ENCODE measurements around the gene RELN. TPM values are rescaled to one million over a fixed set of nuclear protein-coding genes. Genes with fewer than 3 reads are reported as not detected.

The RELN gene
- total RNA-seq, 4 donors from 2014 or later: 1.8 to 47.4 (median 6.7) TPM

GRCh38 chr7:103702454-103702853 is 287.0 kb downstream of the RELN start:
- no peaks in the 10 kb centered on the region for H3K36me3 ChIP-seq
- H3K9me3 ChIP-seq: no peaks in the 10 kb centered on the region
- H3K4me3 ChIP-seq: no peak overlapping the region
- H3K27me3 ChIP-seq: no peaks in the 10 kb centered on the region
- H3K4me1 ChIP-seq: no peaks in the 10 kb centered on the region
- intact Hi-C loops (cut with DNase I; ENCODE audit: low total_unique reads): no loop called here
- DNase-seq: no peak
- TF ChIP-seq POLR2A (IDR thresholded peaks at IDR 0.05) (no peak), CTCF (IDR thresholded peaks at IDR 0.05) (no peak)
- H3K27ac ChIP-seq: no peak overlapping the region

- no peaks in the 10 kb centered on the region for H3K27me3 ChIP-seq
- intact Hi-C loops (cut with DNase I; ENCODE audit: low total_unique reads): no loop called here
- no peaks in the 10 kb centered on the region for H3K36me3 ChIP-seq
- no peak for DNase-seq
- H3K4me1 ChIP-seq: no peaks in the 10 kb centered on the region
- H3K9me3 ChIP-seq: no peaks in the 10 kb centered on the region
- H3K4me3 ChIP-seq: no peak overlapping the region
- TF ChIP-seq POLR2A (IDR thresholded peaks at IDR 0.05) (no peak), CTCF (IDR thresholded peaks at IDR 0.05) (no peak)
- H3K27ac ChIP-seq: no peak overlapping the region
These were observed 290.4 kb downstream of the RELN start for GRCh38 chr7:103699032-103699431.

GRCh38 chr7:103698064-103698463 is 291.4 kb downstream of the RELN start:
- DNase-seq: no peak
- TF ChIP-seq POLR2A (IDR thresholded peaks at IDR 0.05) (no peak), CTCF (IDR thresholded peaks at IDR 0.05) (no peak)
- Histone ChIP-seq H3K4me1 (no peaks in the 10 kb centered on the region), H3K27me3 (no peaks in the 10 kb centered on the region), H3K36me3 (no peaks in the 10 kb centered on the region), H3K4me3 (no peak overlapping the region), H3K9me3 (no peaks in the 10 kb centered on the region), H3K27ac (no peak overlapping the region)
- intact Hi-C loops (cut with DNase I; ENCODE audit: low total_unique reads): no loop called here

GRCh38 chr7:103695521-103695920 is 293.9 kb downstream of the RELN start:
- TF ChIP-seq POLR2A (IDR thresholded peaks at IDR 0.05): no peak
- no peak for TF ChIP-seq CTCF (IDR thresholded peaks at IDR 0.05)
- no peak overlapping the region for H3K4me3 ChIP-seq
- no peaks in the 10 kb centered on the region for H3K27me3 ChIP-seq
- intact Hi-C loops (cut with DNase I; ENCODE audit: low total_unique reads): no loop called here
- no peaks in the 10 kb centered on the region for H3K4me1 ChIP-seq
- H3K36me3 ChIP-seq: no peaks in the 10 kb centered on the region
- H3K9me3 ChIP-seq: no peaks in the 10 kb centered on the region
- H3K27ac ChIP-seq: no peak overlapping the region
- DNase-seq: no peak

GRCh38 chr7:103694304-103694703 is 295.2 kb downstream of the RELN start:
- H3K4me3 ChIP-seq: no peak overlapping the region
- no peaks in the 10 kb centered on the region for H3K27me3 ChIP-seq
- intact Hi-C loops (cut with DNase I; ENCODE audit: low total_unique reads): no loop called here
- no peaks in the 10 kb centered on the region for H3K4me1 ChIP-seq
- no peaks in the 10 kb centered on the region for H3K36me3 ChIP-seq
- H3K9me3 ChIP-seq: no peaks in the 10 kb centered on the region
- TF ChIP-seq POLR2A (IDR thresholded peaks at IDR 0.05) (no peak), CTCF (IDR thresholded peaks at IDR 0.05) (no peak)
- no peak overlapping the region for H3K27ac ChIP-seq
- no peak for DNase-seq
